ENCODE measurements around the gene SPAG7.

SPAG7 gene, protein sequence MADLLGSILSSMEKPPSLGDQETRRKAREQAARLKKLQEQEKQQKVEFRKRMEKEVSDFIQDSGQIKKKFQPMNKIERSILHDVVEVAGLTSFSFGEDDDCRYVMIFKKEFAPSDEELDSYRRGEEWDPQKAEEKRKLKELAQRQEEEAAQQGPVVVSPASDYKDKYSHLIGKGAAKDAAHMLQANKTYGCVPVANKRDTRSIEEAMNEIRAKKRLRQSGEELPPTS

GRCh38 chr17:4967539-4968485, at the start of gene SPAG7:
TSS of gene SPAG7 (minus strand) at chr17:4967817. CDS start at chr17:4967804, 13 bp downstream.
- DNase-seq (ENCODE audit: low read depth in 2 of 2), result peak; percentile 88 to 90

GRCh38 chr17:5014357-5014756, 46.7 kb upstream of the SPAG7 start:
- no peak for DNase-seq (ENCODE audit: low read depth in 2 of 2)

DNA sequence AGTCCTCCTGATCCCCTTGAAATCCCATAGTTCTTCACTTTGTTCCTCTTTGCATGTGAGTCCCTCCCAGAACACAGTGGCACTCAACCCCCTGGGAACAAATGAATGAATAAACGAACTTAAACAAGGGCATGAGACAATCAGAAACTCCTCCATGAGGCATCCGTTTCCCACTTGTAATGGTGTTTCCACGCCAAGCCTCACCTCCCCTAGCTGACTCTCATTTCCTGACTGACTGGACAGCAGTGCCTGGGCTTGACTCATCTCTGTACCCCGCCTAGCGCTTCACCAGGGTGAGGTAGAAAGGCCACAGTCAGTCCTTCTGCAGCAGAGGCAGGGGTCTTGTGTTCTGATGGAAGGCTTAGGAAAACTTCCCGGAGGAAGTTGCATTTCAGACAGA, 44.3 kb upstream of the SPAG7 start:
- no peak for DNase-seq (ENCODE audit: low read depth in 2 of 2)

DNA sequence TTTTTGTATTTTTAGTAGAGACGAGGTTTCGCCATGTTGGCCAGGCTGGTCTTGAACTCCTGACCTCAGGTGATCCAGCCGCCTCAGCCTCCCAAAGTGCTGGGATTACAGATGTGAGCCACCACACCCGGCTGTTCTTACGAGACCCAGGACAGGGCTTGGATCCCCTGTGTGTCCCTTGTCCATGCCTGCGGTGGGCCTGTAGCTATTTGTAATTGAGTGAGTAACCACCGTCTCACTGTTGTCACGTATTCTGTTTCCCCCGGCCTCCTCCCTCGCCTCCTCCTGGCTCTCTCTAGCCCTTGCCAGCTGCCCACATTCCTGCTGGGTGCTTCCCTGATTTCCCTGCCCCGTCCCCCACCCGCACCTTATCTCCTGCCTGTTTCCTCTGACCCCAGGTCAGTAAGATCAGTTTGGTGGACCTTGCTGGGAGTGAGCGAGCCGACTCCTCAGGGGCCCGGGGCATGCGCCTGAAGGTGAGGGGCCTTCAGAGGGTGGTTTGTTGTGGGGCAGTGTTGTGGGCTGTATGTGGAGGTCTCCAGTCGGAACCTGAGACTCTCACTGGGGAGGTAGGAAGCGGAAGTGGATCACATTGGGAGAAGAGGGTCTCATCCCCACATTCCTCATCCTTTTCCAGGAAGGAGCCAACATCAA, 35.7 kb upstream of the SPAG7 start:
- DNase-seq (ENCODE audit: low read depth in 2 of 2), result no peak

- no peak for DNase-seq (ENCODE audit: low read depth in 2 of 2)
Observed at GRCh38 chr17:5002121-5002788, 34.6 kb upstream of the SPAG7 start.

- DNase-seq (ENCODE audit: low read depth in 2 of 2), result no peak
Observed at GRCh38 chr17:5000237-5000639, 32.6 kb upstream of the SPAG7 start.

DNA sequence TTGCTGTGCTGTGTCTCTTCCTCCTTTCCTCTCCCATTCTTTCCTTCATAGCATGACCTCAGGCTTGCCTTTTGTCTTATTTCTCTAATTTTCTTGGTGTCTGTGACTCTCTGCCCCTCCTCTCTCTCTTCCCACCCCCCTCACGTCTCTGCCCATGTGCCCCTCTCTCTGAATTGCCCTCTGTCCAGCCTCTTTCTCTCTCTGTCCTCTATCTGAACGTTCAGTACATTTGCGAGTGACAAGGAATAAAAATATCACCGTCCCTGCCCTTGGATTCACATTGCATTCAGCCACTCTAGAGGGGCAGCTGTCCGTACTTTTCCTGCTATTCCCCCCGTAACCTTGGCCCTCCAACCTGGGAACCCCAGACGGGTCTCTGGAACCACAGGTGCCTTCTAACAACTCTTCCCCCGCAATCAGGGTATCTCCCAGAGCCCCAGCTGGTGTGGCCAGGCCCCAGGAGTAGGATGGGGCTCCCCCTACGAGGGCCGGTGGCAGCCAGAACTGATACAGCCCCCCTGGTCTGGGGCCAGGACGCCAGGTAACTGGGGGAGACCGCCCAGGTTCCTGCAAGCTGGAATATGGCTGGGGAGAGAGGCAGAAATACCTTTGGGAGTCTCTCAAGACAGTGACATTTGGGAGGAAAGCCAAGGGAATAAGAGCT, 31.9 kb upstream of the SPAG7 start:
- no peak for DNase-seq (ENCODE audit: low read depth in 2 of 2)

DNA sequence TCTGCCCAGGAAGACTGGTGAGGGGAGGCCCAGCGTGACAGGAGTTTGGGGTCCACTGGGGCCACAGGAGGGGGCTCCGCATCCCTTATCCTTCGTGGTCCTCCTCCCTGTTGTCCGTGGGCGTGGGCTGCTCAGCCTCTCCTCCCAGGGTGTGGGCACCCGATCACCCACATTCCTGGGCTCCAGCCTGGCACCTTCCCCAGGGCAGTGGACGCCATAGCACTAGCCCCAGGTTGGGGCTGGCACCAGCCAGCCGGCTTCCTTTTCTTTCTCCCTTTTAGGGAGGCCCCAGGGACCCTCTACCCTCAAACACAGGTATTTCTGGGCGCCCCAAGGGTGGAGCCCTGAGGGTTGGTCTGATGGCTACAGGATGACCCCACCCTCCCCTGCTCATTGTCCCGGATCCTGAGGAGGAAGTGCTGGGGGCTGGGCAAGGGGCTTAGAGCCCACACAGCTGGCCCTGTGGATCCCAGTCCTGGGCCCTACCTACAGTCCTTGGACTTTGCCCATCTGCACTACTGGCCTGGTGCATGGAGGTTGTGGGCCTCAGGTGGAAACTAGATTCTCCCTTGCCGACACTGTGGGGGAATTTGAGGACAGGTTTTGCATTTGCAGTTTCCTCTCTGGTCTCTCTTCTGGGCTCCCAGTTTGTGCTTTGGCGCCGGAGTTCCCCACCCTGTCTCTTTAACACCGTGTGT, 31.3 kb upstream of the SPAG7 start:
- DNase-seq (ENCODE audit: low read depth in 2 of 2), result no peak

- DNase-seq (ENCODE audit: low read depth in 2 of 2), result no peak
Observed at GRCh38 chr17:4998027-4998731, 30.6 kb upstream of the SPAG7 start.

DNA sequence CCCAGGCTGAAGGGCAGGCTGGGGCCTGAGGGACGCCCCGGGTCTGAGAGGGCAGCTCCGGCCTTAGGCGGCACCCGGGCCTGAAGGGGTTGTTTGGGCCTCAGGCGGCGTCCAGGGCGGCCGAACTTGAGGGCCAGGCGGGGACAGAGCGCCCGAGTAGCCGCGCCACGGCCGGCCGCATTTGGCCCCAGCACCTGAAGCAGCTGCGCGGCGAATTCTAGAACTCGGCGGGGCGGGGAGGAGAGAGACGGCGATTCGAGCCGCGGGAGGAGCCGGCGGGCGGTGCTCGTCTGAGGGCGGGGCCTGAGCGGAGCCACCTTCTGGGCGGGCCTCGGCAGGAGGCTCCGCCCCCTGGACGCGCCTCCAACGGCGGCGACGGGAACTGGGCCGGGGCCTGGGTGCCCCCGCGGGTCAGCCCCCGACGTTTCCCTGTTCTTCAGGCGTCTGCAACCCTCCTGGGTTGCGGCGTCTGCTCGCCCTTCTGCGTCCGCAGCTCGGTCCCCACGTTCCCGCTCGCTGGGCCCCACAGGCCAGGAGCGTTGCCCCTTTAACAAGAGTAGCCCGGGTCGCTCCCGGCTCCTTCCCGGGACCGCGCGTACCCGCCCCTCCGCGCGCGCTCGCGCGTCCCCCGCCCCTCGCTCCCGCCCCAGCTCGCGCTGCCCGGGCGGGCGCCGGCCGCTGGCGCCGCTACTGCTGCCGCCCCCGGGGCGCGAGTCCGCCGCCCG, 29.8 kb upstream of the SPAG7 start, which contains the start of the genes INCA1 and KIF1C:
TSS of gene INCA1 (minus strand) at position 221 of the 725 bp plus-strand sequence. CDS start 3,085 bp downstream, outside the sequence.
TSS of gene KIF1C (plus strand) at position 649 of the 725 bp plus-strand sequence. CDS start 2,297 bp downstream, outside the sequence.
- peak; percentile 82 to 84 for DNase-seq (ENCODE audit: low read depth in 2 of 2)

GRCh38 chr17:4994081-4994595, 26.5 kb upstream of the SPAG7 start:
- no peak for DNase-seq (ENCODE audit: low read depth in 2 of 2)

GRCh38 chr17:4987767-4988567, 20.4 kb upstream of the SPAG7 start:
- DNase-seq (ENCODE audit: low read depth in 2 of 2), result no peak

DNA sequence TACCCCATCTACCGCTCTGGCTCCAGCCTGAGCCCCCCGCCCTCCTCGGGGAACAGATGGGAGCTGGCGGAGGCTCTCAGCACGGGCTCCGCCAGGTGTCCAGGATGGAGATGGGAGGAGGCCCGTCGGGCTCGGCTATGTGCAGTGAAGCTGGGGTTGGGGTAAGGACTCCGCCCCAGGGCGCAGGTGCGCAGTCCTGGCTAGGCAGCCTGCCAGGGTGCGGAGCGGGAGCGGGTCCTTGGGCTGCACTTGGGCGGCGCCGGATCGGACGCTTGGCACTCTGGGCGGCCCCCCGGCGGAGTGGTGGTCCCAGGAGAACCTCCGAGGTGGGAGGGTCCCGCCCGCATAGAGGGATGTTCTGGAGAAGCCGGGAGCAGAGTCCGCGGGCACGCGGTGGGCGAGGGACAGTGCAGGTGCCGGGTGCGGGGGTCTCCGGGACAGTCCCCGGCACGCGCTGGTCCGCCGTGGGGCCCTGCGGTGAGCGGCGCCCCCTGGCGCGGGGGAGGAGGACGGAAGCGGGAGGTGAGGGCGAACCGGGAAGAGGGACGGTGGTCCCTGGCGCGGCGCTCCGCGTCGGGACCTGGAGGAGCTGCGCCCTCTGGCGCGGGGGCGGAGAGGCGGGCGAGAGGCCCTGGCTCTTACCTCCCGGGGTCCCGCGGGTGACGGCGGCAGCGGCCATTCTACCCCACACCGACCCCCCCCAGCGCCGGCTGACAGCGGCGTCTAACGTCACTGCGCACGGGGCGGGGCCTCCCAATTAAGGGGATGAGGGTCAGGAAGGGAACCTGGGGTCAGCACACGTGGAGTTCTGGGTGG, 19.5 kb upstream of the SPAG7 start, which contains the start of gene CAMTA2:
TSS of gene CAMTA2 (minus strand) at position 725 of the 816 bp plus-strand sequence. CDS start 1,453 bp downstream, outside the sequence.
- peak; percentile 78 to 87 for DNase-seq (ENCODE audit: low read depth in 2 of 2)

DNA sequence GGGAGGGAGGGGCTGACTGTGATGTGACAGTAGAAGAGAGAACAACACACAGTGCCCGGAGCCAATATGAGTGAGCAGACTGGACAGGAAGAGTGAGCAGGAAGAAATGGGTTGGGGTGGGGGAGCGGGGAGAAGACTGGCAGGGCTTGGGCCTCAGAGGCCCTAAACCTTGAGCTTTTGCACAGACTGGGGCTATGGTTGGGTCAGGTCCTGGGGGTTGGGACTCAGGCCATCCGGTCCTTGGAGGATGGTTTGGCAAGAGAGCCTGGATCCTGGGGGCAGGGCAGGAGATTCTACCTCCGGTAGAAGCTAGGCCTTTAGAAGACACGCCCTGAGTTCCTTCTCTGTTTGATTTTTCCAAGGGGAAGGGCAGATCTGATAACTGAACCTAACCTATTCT, 18.8 kb upstream of the SPAG7 start:
- DNase-seq (ENCODE audit: low read depth in 2 of 2), result no peak

- DNase-seq (ENCODE audit: low read depth in 2 of 2), result no peak
Observed at GRCh38 chr17:4982305-4982704, 14.7 kb upstream of the SPAG7 start.

GRCh38 chr17:4980644-4981216, 13.1 kb upstream of the SPAG7 start:
- peak in 1 of 2 donors; percentile 58 for DNase-seq (ENCODE audit: low read depth in 2 of 2)

GRCh38 chr17:4978726-4979125, 11.1 kb upstream of the SPAG7 start:
- no peak for DNase-seq (ENCODE audit: low read depth in 2 of 2)

All from activated CD4-positive, alpha-beta T cell treated with anti-CD3 and anti-CD28 coated beads for 24 hours (primary cell).